Measurements from ENCODE around the gene PRND.

GRCh38 chr20:4682682-4683081 lies 39.0 kb upstream of the PRND start:
- TF ChIP-seq CTCF (IDR thresholded peaks at IDR 0.05; ENCODE audit: low read depth, low read length) = no peak
- TF ChIP-seq EZH2phosphoT487 (IDR thresholded peaks at IDR 0.05; ENCODE audit: low read depth) = no peak
